PC-9 (cell line): ENCODE measurements around the gene CCN6. TPM values are rescaled to one million over a fixed set of nuclear protein-coding genes. Genes with fewer than 3 reads are reported as not detected.

Experiments used
- BruUV-seq: library from RNA; stranded (reverse); fragments of 400-500 nt; replicated peaks from 2 replicates; lab custom pipeline; 2021; lab: Mats Ljungman, UMichigan
- CTCF ChIA-PET: fragments of 300-600 bp; sonication (Branson Sonifier 250); formaldehyde crosslinking; loops from one replicate; lab custom pipeline; 2022; ENCODE audit warnings: antibody characterized with exemption; lab: Charles Lee
- POLR2A ChIA-PET: fragments of 300-600 bp; sonication (Branson Sonifier 250); formaldehyde crosslinking; loops from one replicate; lab custom pipeline; 2022; ENCODE audit warnings: antibody characterized with exemption; ENCODE audit not compliant: unreplicated experiment; lab: Charles Lee
- DNase-seq, 2 experiments: peaks; one replicate each; pipeline versions ENCODE4 v3.0.0 to v3.0.0-alpha.2; 2015 to 2022; ENCODE audit warnings: mixed read lengths in 1 of 2
- H2AFZ ChIP-seq: fragments of 200-600 bp; sonication (generic); 2 replicates; pipeline ENCODE4 v1.8.1; 2017; ENCODE audit warnings: antibody characterized with exemption
- H3F3A ChIP-seq: fragments of 200-600 bp; sonication (generic); 2 replicates; pipeline ENCODE4 v1.8.1; 2017; ENCODE audit warnings: antibody characterized with exemption, mild to moderate bottlenecking, low read depth; ENCODE audit not compliant: insufficient read depth
- H3K27ac ChIP-seq: fragments of 200-600 bp; sonication (generic); 2 replicates; pipeline ENCODE4 v1.6.1; 2016; ENCODE audit warnings: mixed run types
- H3K27me3 ChIP-seq: fragments of 200-600 bp; sonication (generic); 2 replicates; pipeline ENCODE4 v1.6.1; 2016; ENCODE audit warnings: low read depth, mixed run types; ENCODE audit not compliant: insufficient read depth
- H3K36me3 ChIP-seq: fragments of 200-600 bp; sonication (generic); 2 replicates; pipeline ENCODE4 v1.6.1; 2016; ENCODE audit warnings: low read depth, mixed run types
- H3K4me1 ChIP-seq: fragments of 200-600 bp; sonication (generic); replicated peaks from 2 replicates; pipeline ENCODE4 v1.6.1; 2016; ENCODE audit warnings: mixed run types; ENCODE audit not compliant: insufficient read depth
- H3K4me2 ChIP-seq: fragments of 200-600 bp; sonication (generic); 2 replicates; pipeline ENCODE4 v1.6.1; 2017; ENCODE audit warnings: mixed run types
- H3K4me3 ChIP-seq: fragments of 200-600 bp; sonication (generic); 2 replicates; pipeline ENCODE4 v1.6.1; 2016; ENCODE audit warnings: mixed run types
- H3K79me2 ChIP-seq: fragments of 200-600 bp; sonication (generic); 2 replicates; pipeline ENCODE4 v1.6.1; 2017; ENCODE audit warnings: low read depth, mixed run types
- H3K9me2 ChIP-seq: fragments of 200-600 bp; sonication (generic); 2 replicates; pipeline ENCODE4 v1.8.1; 2017; ENCODE audit warnings: mild to moderate bottlenecking; ENCODE audit not compliant: insufficient read depth
- H3K9me3 ChIP-seq: fragments of 200-600 bp; sonication (generic); 2 replicates; pipeline ENCODE4 v1.8.1; 2016; ENCODE audit warnings: low read depth; ENCODE audit not compliant: insufficient read depth
- H4K20me1 ChIP-seq: fragments of 200-600 bp; sonication (generic); 2 replicates; pipeline ENCODE4 v1.8.1; 2017; ENCODE audit not compliant: insufficient read depth
- EZH2 ChIP-seq: fragments of 200-600 bp; sonication (generic); IDR thresholded peaks from 2 replicates; pipeline ENCODE4 v1.8.0; 2017; ENCODE audit warnings: antibody characterized with exemption, low read depth
- intact Hi-C: fragments of 100-400 bp; cut with micrococcal nuclease; formaldehyde crosslinking; loops from one replicate; pipeline ENCODE4 v1.10.0; 2022; ENCODE audit not compliant: unreplicated experiment
- total RNA-seq: library from RNA; stranded (reverse); gene quantifications from 2 replicates; pipeline ENCODE4 v1.2.3, GENCODE V29; 2021
- TF ChIP-seq, protein P1 (sequence below): fragments of 200-600 bp; sonication (generic); conservative IDR thresholded peaks from 2 replicates; pipeline ENCODE4 v1.6.1; 2017; ENCODE audit warnings: mixed run types, antibody characterized with exemption, mild to moderate bottlenecking, moderate library complexity

CCN6 gene
- total RNA-seq, 1 experiment from 2014 or later, result not detected

DNA sequence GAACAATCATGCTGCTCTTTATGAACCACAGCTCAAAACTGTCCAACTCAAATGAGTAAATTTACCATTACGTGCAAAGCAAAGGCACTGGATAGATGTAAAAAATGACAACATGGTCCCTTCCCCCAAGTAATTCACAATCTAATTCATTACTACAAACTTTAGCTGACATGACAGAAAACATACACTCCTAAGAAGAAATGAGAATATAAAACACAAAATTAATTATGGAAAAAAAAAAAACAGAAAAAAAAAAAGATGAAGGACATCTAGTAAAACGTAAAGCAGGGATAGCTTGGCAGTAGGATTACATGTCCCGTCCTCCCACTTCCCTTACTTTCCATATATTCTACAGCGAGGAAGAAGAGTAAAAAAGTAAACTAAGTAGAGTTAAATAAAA is 27.7 kb downstream of the CCN6 start:
- H3K27ac ChIP-seq, result no peak overlapping the region
- peaks cover 20% of the 10 kb centered on the region for H3K79me2 ChIP-seq
- ChIA-PET CTCF (no interaction called here), POLR2A (no interaction called here)
- H2AFZ ChIP-seq, result no peak overlapping the region
- TF ChIP-seq, protein P1, sequence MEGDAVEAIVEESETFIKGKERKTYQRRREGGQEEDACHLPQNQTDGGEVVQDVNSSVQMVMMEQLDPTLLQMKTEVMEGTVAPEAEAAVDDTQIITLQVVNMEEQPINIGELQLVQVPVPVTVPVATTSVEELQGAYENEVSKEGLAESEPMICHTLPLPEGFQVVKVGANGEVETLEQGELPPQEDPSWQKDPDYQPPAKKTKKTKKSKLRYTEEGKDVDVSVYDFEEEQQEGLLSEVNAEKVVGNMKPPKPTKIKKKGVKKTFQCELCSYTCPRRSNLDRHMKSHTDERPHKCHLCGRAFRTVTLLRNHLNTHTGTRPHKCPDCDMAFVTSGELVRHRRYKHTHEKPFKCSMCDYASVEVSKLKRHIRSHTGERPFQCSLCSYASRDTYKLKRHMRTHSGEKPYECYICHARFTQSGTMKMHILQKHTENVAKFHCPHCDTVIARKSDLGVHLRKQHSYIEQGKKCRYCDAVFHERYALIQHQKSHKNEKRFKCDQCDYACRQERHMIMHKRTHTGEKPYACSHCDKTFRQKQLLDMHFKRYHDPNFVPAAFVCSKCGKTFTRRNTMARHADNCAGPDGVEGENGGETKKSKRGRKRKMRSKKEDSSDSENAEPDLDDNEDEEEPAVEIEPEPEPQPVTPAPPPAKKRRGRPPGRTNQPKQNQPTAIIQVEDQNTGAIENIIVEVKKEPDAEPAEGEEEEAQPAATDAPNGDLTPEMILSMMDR, result no peak
- TF ChIP-seq EZH2, result no peak
- H3K9me3 ChIP-seq, result no peaks in the 10 kb centered on the region
- intact Hi-C loops, result loop anchor here (10.0 kb wide), 1 partner anchor 293 kb away; no protein-coding TSS in a partner anchor
- no peaks in the 10 kb centered on the region for H3K27me3 ChIP-seq
- peaks cover 10% of the 10 kb centered on the region for H3K4me1 ChIP-seq
- H3K36me3 ChIP-seq, result peaks cover 51% of the 10 kb centered on the region
- DNase-seq, result peak in 1 of 2 experiments; percentile 16
- no peak overlapping the region for H3K4me3 ChIP-seq
- BruUV-seq, result no TSS peak
- H3F3A ChIP-seq, result no peaks in the 10 kb centered on the region; the same call in 1 of the 2 replicates
- no peaks in the 10 kb centered on the region for H3K9me2 ChIP-seq
- H4K20me1 ChIP-seq, result 0 out of 2 replicates have a peak, but pooled peaks cover 11% of the 10 kb centered on the region
- H3K4me2 ChIP-seq, result no peak overlapping the region

DNA sequence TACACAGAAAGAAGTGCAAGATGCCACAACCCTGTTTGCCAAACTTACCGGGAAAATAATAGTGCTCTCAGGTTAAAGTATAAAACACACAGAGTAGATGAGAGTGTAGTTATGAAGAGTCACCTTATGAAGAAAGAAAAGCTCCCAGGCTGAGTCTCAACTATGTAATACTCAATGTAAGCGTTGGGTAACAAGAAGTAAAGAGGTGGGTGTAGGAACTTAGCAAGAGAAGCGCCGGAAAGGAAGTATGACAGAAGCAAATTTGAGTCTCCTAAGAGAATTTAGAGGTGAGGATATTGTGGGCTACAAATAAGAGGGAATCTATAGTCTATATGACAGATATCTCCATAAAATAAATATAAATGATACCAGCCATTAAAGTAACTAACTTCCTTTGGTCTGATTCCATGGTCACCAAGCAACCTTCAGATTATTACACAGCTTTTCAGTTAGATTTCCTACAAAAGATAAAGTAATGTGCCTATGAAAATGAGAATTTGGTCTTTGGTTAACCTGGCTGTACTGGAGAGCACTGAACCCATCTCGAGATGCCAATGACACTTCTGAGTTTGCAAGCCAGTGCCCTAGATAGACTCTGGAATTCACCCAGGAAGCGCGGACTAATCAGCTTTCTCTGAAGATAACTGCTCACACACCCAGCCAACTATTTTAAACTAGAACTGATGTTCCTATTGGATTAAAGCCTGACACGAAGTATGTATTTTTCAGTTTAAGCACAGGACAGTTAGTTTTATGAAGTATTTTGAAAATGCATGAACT is 31.6 kb downstream of the CCN6 start:
- Histone ChIP-seq H3K9me3 (no peaks in the 10 kb centered on the region), H3F3A (no peaks in the 10 kb centered on the region; the same call in 1 of the 2 replicates), H3K9me2 (no peaks in the 10 kb centered on the region), H3K79me2 (peaks cover 24% of the 10 kb centered on the region), H3K27ac (no peak overlapping the region), H3K4me2 (peak overlapping the region; percentile 90; the same call in 1 of the 2 replicates), H3K36me3 (peaks cover 28% of the 10 kb centered on the region), H3K4me3 (peak overlapping the region; percentile 72; the same call in 1 of the 2 replicates), H4K20me1 (0 out of 2 replicates have a peak, but pooled peaks cover 11% of the 10 kb centered on the region), H3K27me3 (no peaks in the 10 kb centered on the region), H2AFZ (no peak overlapping the region), H3K4me1 (peaks cover 17% of the 10 kb centered on the region)
- TF ChIP-seq EZH2, result no peak
- TF ChIP-seq, protein P1, result no peak
- ChIA-PET CTCF (no interaction called here), POLR2A (interaction anchor here (0.7 kb wide), 1 partner anchor 181 kb away, joined by 8 read pairs; no protein-coding TSS in a partner anchor)
- BruUV-seq, result no TSS peak
- intact Hi-C loops, result loop anchor here (5.0 to 10.0 kb wide), 2 partner anchors 289 to 1852 kb away; no protein-coding TSS in a partner anchor
- DNase-seq, result peak in 1 of 2 experiments; percentile 22

DNA sequence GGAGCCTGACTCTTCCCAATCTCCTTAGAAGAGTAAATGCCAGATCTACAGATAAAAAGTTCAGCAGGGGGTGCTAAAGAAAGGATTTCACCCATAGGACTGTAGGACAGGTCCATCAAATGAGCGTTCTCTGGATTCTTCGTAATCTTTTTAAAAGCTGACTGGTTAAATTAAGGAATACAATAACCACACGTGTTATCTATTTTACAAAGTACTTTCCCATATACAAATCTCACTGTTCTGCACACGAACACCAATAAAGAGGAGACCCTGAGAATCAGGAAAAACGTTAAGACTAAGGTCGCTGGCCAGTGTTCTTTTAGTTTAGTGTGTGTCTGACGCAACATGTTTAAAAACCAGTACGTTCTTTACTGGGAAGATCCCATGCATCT is 32.8 kb downstream of the CCN6 start:
- peak in 1 of 2 experiments; percentile 64 for DNase-seq
- POLR2A ChIA-PET, result interaction anchor here (0.6 kb wide), 1 partner anchor 9 kb away, joined by 8 read pairs; no protein-coding TSS in a partner anchor
- 0 out of 2 replicates have a peak, but pooled peaks cover 8% of the 10 kb centered on the region for H4K20me1 ChIP-seq
- peaks cover 24% of the 10 kb centered on the region for H3K79me2 ChIP-seq
- CTCF ChIA-PET, result no interaction called here
- H3F3A ChIP-seq, result no peaks in the 10 kb centered on the region; the same call in 1 of the 2 replicates
- no peaks in the 10 kb centered on the region for H3K9me2 ChIP-seq
- H3K36me3 ChIP-seq, result peaks cover 23% of the 10 kb centered on the region
- H3K4me3 ChIP-seq, result peak overlapping the region; percentile 72
- no peak for TF ChIP-seq EZH2
- TF ChIP-seq, protein P1, result peak; percentile 57; the same call in 1 of the 2 replicates
- H3K27ac ChIP-seq, result peak overlapping the region; percentile 53
- H3K4me2 ChIP-seq, result peak overlapping the region; percentile 90
- peak overlapping the region; percentile 92 for H2AFZ ChIP-seq
- no peaks in the 10 kb centered on the region for H3K27me3 ChIP-seq
- TSS peak; percentile 53 for BruUV-seq
- no peaks in the 10 kb centered on the region for H3K9me3 ChIP-seq
- intact Hi-C loops, result loop anchor here (5.0 to 10.0 kb wide), 2 partner anchors 288 to 1851 kb away; no protein-coding TSS in a partner anchor
- peaks cover 17% of the 10 kb centered on the region for H3K4me1 ChIP-seq
